K562 (cell line): ENCODE results near the gene TLCD1. TPM values are rescaled to one million over a fixed set of nuclear protein-coding genes. Genes with fewer than 3 reads are reported as not detected.

Experiments
- ATAC-seq: fragments of 200-7000 bp; cut with Tn5 transposase; 3 replicates; pipeline ENCODE4 v1.9.1; 2020; ENCODE audit warnings: moderate library complexity
- BruUV-seq: library from RNA; stranded (reverse); fragments of 400-500 nt; replicated peaks from 2 replicates; lab custom pipeline; 2021; lab: Mats Ljungman, UMichigan
- CTCF ChIA-PET: fragments of 300-600 bp; formaldehyde crosslinking; extraction: SDS; loops from one replicate; lab custom pipeline; 2021; ENCODE audit warnings: low intra/inter-chr PET ratio; lab: Yijun Ruan, JAX
- POLR2A ChIA-PET: fragments of 300-600, 350-650 bp; sonication (Branson Sonifier 250); formaldehyde crosslinking; extraction: SDS; loops from one replicate; lab custom pipeline; 2021; ENCODE audit warnings: antibody characterized with exemption, inconsistent platforms; lab: Yijun Ruan, JAX
- DNase-seq, 4 experiments: peaks; one replicate each; pipeline versions ENCODE4 v3.0.0 to v3.0.0-alpha.2; 2011 to 2018; ENCODE audit warnings: low spot score in 3 of 4, mixed read lengths in 3 of 4; ENCODE audit errors: extremely low read depth in 1 of 4
- FAIRE-seq: peaks from 2 replicates; lab custom pipeline; 2011; peaks lifted over from hg19 to GRCh38; lab: Jason Lieb, UNC
- H2AFZ ChIP-seq: 2 replicates; pipeline ENCODE4 v1.6.0; 2011; ENCODE audit warnings: low read depth, low read length, control low read depth, inconsistent platforms
- H3K27ac ChIP-seq: fragments of 200-600 bp; 3 replicates; pipeline ENCODE4 v1.8.0; 2011; ENCODE audit warnings: low read depth, mild to moderate bottlenecking, control low read depth, inconsistent platforms, low read length, moderate library complexity, mixed read lengths; ENCODE audit errors: extremely low read depth
- H3K27me3 ChIP-seq, 2 experiments: fragments of 300-600 bp in 1 of 2; 2 replicates in 1 of 2; 3 replicates in 1 of 2; pipeline versions ENCODE4 v1.6.0 to v1.8.0; 2011; ENCODE audit warnings: inconsistent platforms in 2 of 2, low read length in 2 of 2, mild to moderate bottlenecking in 1 of 2, mixed read lengths in 1 of 2, moderate library complexity in 1 of 2; ENCODE audit not compliant: control insufficient read depth in 2 of 2, insufficient read depth in 2 of 2
- H3K36me3 ChIP-seq: fragments of 300-600 bp; 3 replicates; pipeline ENCODE4 v1.8.0; 2011; ENCODE audit warnings: mild to moderate bottlenecking, low read length, inconsistent platforms; ENCODE audit not compliant: control insufficient read depth, insufficient read depth
- H3K4me1 ChIP-seq, 2 experiments: fragments of 200-600 bp in 1 of 2; replicated peaks in 1 of 2; 2 replicates in 1 of 2; 3 replicates in 1 of 2; pipeline versions ENCODE4 v1.5.1 to v1.8.0; 2011; ENCODE audit warnings: inconsistent platforms in 2 of 2, low read length in 2 of 2, mild to moderate bottlenecking in 1 of 2, mixed read lengths in 1 of 2, moderate library complexity in 1 of 2; ENCODE audit not compliant: control insufficient read depth in 2 of 2, insufficient read depth in 2 of 2
- H3K4me2 ChIP-seq: 2 replicates; pipeline ENCODE4 v1.6.1; 2011; ENCODE audit warnings: low read length, control low read depth, inconsistent platforms, mixed read lengths; ENCODE audit not compliant: insufficient read depth
- H3K4me3 ChIP-seq: fragments of 200-600 bp; sonication (generic), shearing (Covaris generic); 2 replicates; pipeline ENCODE4 v1.5.1; 2016; ENCODE audit warnings: control low read depth, inconsistent platforms
- H3K79me2 ChIP-seq: fragments of 200-600 bp; 3 replicates; pipeline ENCODE4 v1.8.0; 2011; ENCODE audit warnings: low read length, inconsistent platforms; ENCODE audit not compliant: control insufficient read depth, insufficient read depth
- H3K9ac ChIP-seq, 2 experiments: 2 replicates each; pipeline versions ENCODE4 v1.6.0 to v1.6.1; 2011; ENCODE audit warnings: low read depth in 2 of 2, low read length in 2 of 2, control low read depth in 1 of 2, inconsistent platforms in 1 of 2, mild to moderate bottlenecking in 1 of 2, mixed read lengths in 1 of 2; ENCODE audit not compliant: insufficient read depth in 1 of 2
- H3K9me1 ChIP-seq: one replicate; pipeline ENCODE4 v1.6.0; 2011; ENCODE audit warnings: inconsistent platforms, mild to moderate bottlenecking, low read length, moderate library complexity; ENCODE audit not compliant: control insufficient read depth, insufficient read depth
- H3K9me3 ChIP-seq: replicated peaks from 2 replicates; pipeline ENCODE4 v1.5.1; 2011; ENCODE audit warnings: low read depth, low read length, inconsistent platforms; ENCODE audit not compliant: control insufficient read depth, insufficient read depth
- H4K20me1 ChIP-seq: replicated peaks from 2 replicates; pipeline ENCODE4 v1.6.1; 2011; ENCODE audit warnings: low read length, inconsistent platforms, mixed read lengths; ENCODE audit not compliant: control insufficient read depth, insufficient read depth
- CBX8 ChIP-seq: fragments of 200-600 bp; sonication (generic); IDR thresholded peaks from 2 replicates; pipeline ENCODE4 v1.6.1; 2012; ENCODE audit warnings: borderline replicate concordance, mixed run types, low read depth, mild to moderate bottlenecking, moderate library complexity, mixed read lengths, low read length, control low read depth, inconsistent platforms; ENCODE audit not compliant: poor library complexity, severe bottlenecking; ENCODE audit errors: extremely low read depth
- CTCF ChIP-seq, 3 experiments: IDR thresholded peaks in 2 of 3; conservative IDR thresholded peaks in 1 of 3; 2 replicates each; pipeline ENCODE4 v1.5.1; 2011 to 2012; ENCODE audit warnings: low read length in 3 of 3, mild to moderate bottlenecking in 3 of 3, control low read depth in 2 of 3, improper control_type of control experiment in 1 of 3, inconsistent platforms in 1 of 3, low read depth in 1 of 3, mixed read lengths in 1 of 3, moderate library complexity in 1 of 3; ENCODE audit not compliant: insufficient read depth in 2 of 3
- KDM4B ChIP-seq, 2 experiments: fragments of 450-650 bp in 1 of 2; sonication (generic) in 1 of 2; IDR thresholded peaks; 2 replicates each; pipeline ENCODE4 v1.6.1; 2016 to 2017; ENCODE audit warnings: borderline replicate concordance in 2 of 2, antibody characterized with exemption in 1 of 2, low read depth in 1 of 2, mild to moderate bottlenecking in 1 of 2
- MCM2 ChIP-seq: fragments of 450-650 bp; IDR thresholded peaks from 2 replicates; pipeline ENCODE4 v1.6.1; 2017; ENCODE audit warnings: low read depth, mild to moderate bottlenecking
- POLR2G ChIP-seq: fragments of 200-400 bp; formaldehyde crosslinking; IDR thresholded peaks from 2 replicates; pipeline ENCODE4 v1.6.1; 2017; ENCODE audit warnings: low read depth, mild to moderate bottlenecking, antibody characterized with exemption, low read length, moderate library complexity
- SOX6 ChIP-seq: fragments of 450-650 bp; IDR thresholded peaks from 2 replicates; pipeline ENCODE4 v1.6.1; 2014; ENCODE audit warnings: mild to moderate bottlenecking
- ZNF551 ChIP-seq: fragments of 250-450 bp; sonication (Bioruptor Pico); IDR thresholded peaks from 2 replicates; pipeline ENCODE4 v1.5.0; 2021; ENCODE audit warnings: mild to moderate bottlenecking, moderate library complexity
- WGBS: fragments of 100-300 bp; shearing (Covaris generic); methylation state at CpG from one replicate; pipeline ENCODE4 v1.1.6; 2016; ENCODE audit warnings: low coverage, mixed read lengths; ENCODE audit not compliant: insufficient coverage; ENCODE audit errors: missing lambda C conversion rate; 5-methylcytosine and 5-hydroxymethylcytosine counted together
- in situ Hi-C: fragments of 300-500 bp; cut with MboI; formaldehyde crosslinking; loops from 4 replicates; pipeline ENCODE4 v1.15.0; 2018; ENCODE audit warnings: inconsistent platforms, mixed read lengths
- intact Hi-C: fragments of 100-400 bp; cut with micrococcal nuclease; formaldehyde crosslinking; loops from 2 replicates; pipeline ENCODE4 v1.14.2; 2022
- polyA plus RNA-seq, 8 experiments: library from polyadenylated mRNA; depleted of rRNA in 4 of 8; stranded (reverse) in 5 of 8; unstranded in 3 of 8; fragments of >200 nt; fragmentation: Nextera tagmentation in 2 of 8; fragmentation: Illumina TruSeq in 1 of 8; extraction: Ambion mirVana in 2 of 8; extraction: Trizol in 1 of 8; gene quantifications; 2 replicates each; pipeline versions ENCODE4 v1.2.1 to v1.2.3, GENCODE V29; 2011 to 2014; ENCODE audit warnings: inconsistent platforms in 1 of 8, missing spikeins in 1 of 8
- total RNA-seq, 7 experiments: library from RNA; depleted of rRNA in 6 of 7; stranded (reverse); fragments of >200 nt in 6 of 7; fragmentation: Illumina TruSeq in 2 of 7; extraction: Trizol in 2 of 7; gene quantifications; 2 replicates each; pipeline versions ENCODE4 v1.2.1 to v1.2.3, GENCODE V29; 2011 to 2021; ENCODE audit warnings: low replicate concordance in 1 of 7
- TF ChIP-seq, protein P1 (sequence below): fragments of 250-450 bp; sonication (Bioruptor Pico); IDR thresholded peaks from 2 replicates; pipeline ENCODE4 v1.8.0; 2021; ENCODE audit warnings: borderline replicate concordance, mild to moderate bottlenecking, moderate library complexity; ENCODE audit not compliant: poor library complexity, severe bottlenecking

TLCD1 gene
- total and polyA plus RNA-seq, 9 of the 15 experiments (the other 6 are each of a cell fraction or from before 2014, with no cell fraction given): 6.8 to 37.7 (median 21.7) TPM

DNA sequence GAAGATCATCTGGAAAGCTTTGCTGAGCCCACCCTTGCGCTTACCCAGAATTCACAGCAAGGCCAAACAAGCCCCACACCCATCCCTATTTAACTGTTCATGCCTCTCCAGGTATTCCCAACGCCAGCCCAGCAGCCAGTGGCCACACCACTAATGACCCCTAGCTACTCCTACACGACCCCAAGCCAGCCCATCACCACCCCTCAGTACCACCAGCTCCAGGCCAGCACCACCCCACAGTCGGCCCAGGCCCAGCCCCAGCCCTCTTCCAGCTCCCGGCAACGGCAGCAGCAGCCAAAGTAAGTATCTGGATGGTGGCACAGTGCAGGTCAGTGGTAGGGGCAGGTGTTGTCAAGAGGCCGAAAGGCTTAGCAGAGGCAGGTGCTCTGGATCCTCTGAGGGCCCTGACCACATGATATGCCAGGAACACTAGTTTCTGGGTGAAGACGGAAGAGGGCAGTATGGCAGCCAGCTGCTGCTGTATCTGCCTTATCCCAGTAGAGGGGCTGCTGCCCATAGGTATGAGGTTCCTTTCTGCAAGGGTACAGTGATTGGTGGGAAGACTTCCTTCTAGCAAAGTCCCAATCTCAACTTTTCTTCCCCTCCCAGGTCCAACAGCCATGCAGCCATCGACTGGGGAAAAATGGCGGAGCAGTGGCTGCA lies 25.1 kb downstream of the TLCD1 start:
- ChIA-PET POLR2A (interaction anchor here (0.7 to 1.9 kb wide), 4 partner anchors 10 to 91 kb away, joined by 3 to 12 read pairs (median 4); partner anchors contain the start of genes PROCA1, SDF2 and SUPT6H), CTCF (no interaction called here)
- Histone ChIP-seq H3K4me2 (no peak overlapping the region), H3K4me3 (no peak overlapping the region), H4K20me1 (no peaks in the 10 kb centered on the region; the same call in 1 of the 2 replicates), H3K9ac (no peak overlapping the region), H3K27ac (no peak overlapping the region), H3K4me1 (peaks cover 0 to 7% of the 10 kb centered on the region in 2 experiments; a peak in 1 of 5 replicates), H3K36me3 (peaks cover 92% of the 10 kb centered on the region), H3K9me3 (no peaks in the 10 kb centered on the region), H2AFZ (no peak overlapping the region), H3K27me3 (no peaks in the 10 kb centered on the region), H3K79me2 (no peaks in the 10 kb centered on the region), H3K9me1 (no peaks in the 10 kb centered on the region)
- BruUV-seq: no TSS peak
- 90% methylated on average over 10 of the region's 10 CpGs for WGBS
- in situ Hi-C loops (no loop called here), intact Hi-C loops (no loop called here)
- no peak for TF ChIP-seq MCM2
- TF ChIP-seq, protein P1, sequence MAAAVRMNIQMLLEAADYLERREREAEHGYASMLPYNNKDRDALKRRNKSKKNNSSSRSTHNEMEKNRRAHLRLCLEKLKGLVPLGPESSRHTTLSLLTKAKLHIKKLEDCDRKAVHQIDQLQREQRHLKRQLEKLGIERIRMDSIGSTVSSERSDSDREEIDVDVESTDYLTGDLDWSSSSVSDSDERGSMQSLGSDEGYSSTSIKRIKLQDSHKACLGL (CRISPR knock-in tag): no peak
- no peak for TF ChIP-seq ZNF551
- TF ChIP-seq POLR2G: peak; percentile 56
- TF ChIP-seq KDM4B (IDR thresholded peaks at IDR 0.05; ENCODE audit: borderline replicate concordance in 2 of 2, low read depth in 1 of 2): no peak
- no peak for TF ChIP-seq CBX8
- TF ChIP-seq SOX6: no peak
- 0 out of 6 replicates have a peak, but pooled peaks of 1 of the 3 experiments have one; percentile 13 for TF ChIP-seq CTCF (IDR thresholded peaks at IDR 0.05 in 2 of 3, conservative IDR thresholded peaks at IDR 0.05 in 1 of 3; ENCODE audit: insufficient read depth in 2 of 3, low read depth in 1 of 3, low read length in 3 of 3)
- no peak for FAIRE-seq
- no peak for ATAC-seq
- peak in 1 of 4 experiments; percentile 12 for DNase-seq
